ENCODE measurements around the gene HOXA6.

The HOXA6 gene

GRCh38 chr7:27165996-27166530 lies 18.5 kb upstream of the HOXA6 start:
- Histone ChIP-seq H4K20me1 (peaks cover 0 to 91% (median 82%) of the 10 kb centered on the region in 11 experiments; a peak in 18 of 22 replicates), H3K4me3 (peak overlapping the region in 1 of 10 experiments; percentile 10; a peak in 1 of 20 replicates), H3K4me1 (peaks cover 0 to 11% (median 2%) of the 10 kb centered on the region in 10 experiments; a peak in 8 of 20 replicates), H3K27ac (no peak overlapping the region), H3K36me3 (no peaks in the 10 kb centered on the region), H3K4me2 (no peak overlapping the region), H3K9me3 (replicated peaks in 1 of 11) (peaks cover 16 to 31% (median 20%) of the 10 kb centered on the region in 11 experiments), H3K27me3 (peaks cover 95 to 100% (median 100%) of the 10 kb centered on the region in 11 experiments), H3K9ac (no peak overlapping the region)
- TF ChIP-seq Cebpa-rat (IDR thresholded peaks at IDR 0.05): no peak

- H3K9me3 ChIP-seq (replicated peaks in 1 of 11): peaks cover 16 to 31% (median 20%) of the 10 kb centered on the region in 11 experiments
- H3K27me3 ChIP-seq: peaks cover 94 to 100% (median 100%) of the 10 kb centered on the region in 11 experiments
- H4K20me1 ChIP-seq: peaks cover 0 to 87% (median 80%) of the 10 kb centered on the region in 11 experiments; a peak in 18 of 22 replicates
- no peak within 1 kb of the TSS for H3K27ac ChIP-seq
- H3K36me3 ChIP-seq: no peaks in the 10 kb centered on the region
- no peak for TF ChIP-seq Cebpa-rat (IDR thresholded peaks at IDR 0.05)
- H3K4me2 ChIP-seq: 0 out of 22 replicates have a peak within 1 kb of the TSS, but pooled peaks of 1 of the 11 experiments have one; percentile 13
- H3K9ac ChIP-seq: no peak within 1 kb of the TSS
- H3K4me1 ChIP-seq: peaks cover 5 to 15% (median 8%) of the 10 kb centered on the region in 10 experiments; a peak in 17 of 20 replicates
- H3K4me3 ChIP-seq: peak within 1 kb of the TSS in 1 of 10 experiments; percentile 10; a peak in 1 of 20 replicates
These were observed 17.8 kb upstream of the HOXA6 start, which contains the start of gene HOXA9 for GRCh38 chr7:27165089-27165995. Gene HOXA9 (minus strand): TSS chr7:27165537. CDS start chr7:27165457, 80 bp downstream.

GRCh38 chr7:27164367-27165088 lies 17.0 kb upstream of the HOXA6 start:
- H3K4me2 ChIP-seq: 0 out of 22 replicates have a peak overlapping the region, but pooled peaks of 1 of the 11 experiments have one; percentile 13

GRCh38 chr7:27164045-27164366 lies 16.4 kb upstream of the HOXA6 start:
- H3K9ac ChIP-seq: no peak overlapping the region
- peaks cover 8 to 21% (median 13%) of the 10 kb centered on the region in 10 experiments; a peak in 18 of 20 replicates for H3K4me1 ChIP-seq
- peaks cover 0 to 86% (median 80%) of the 10 kb centered on the region in 11 experiments; a peak in 18 of 22 replicates for H4K20me1 ChIP-seq
- H3K27ac ChIP-seq: no peak overlapping the region
- H3K9me3 ChIP-seq (replicated peaks in 1 of 11): peaks cover 16 to 31% (median 20%) of the 10 kb centered on the region in 11 experiments
- H3K4me2 ChIP-seq: 0 out of 22 replicates have a peak overlapping the region, but pooled peaks of 1 of the 11 experiments have one; percentile 13
- H3K4me3 ChIP-seq: no peak overlapping the region
- peaks cover 94 to 100% (median 100%) of the 10 kb centered on the region in 11 experiments for H3K27me3 ChIP-seq
- no peak for TF ChIP-seq Cebpa-rat (IDR thresholded peaks at IDR 0.05)
- H3K36me3 ChIP-seq: no peaks in the 10 kb centered on the region

More at GRCh38 chr7:27164367-27165088, 17.0 kb upstream of the HOXA6 start:
- peaks cover 16 to 31% (median 20%) of the 10 kb centered on the region in 11 experiments for H3K9me3 ChIP-seq (replicated peaks in 1 of 11)
- H3K27me3 ChIP-seq: peaks cover 94 to 100% (median 100%) of the 10 kb centered on the region in 11 experiments
- no peak for TF ChIP-seq Cebpa-rat (IDR thresholded peaks at IDR 0.05)
- H3K27ac ChIP-seq: no peak overlapping the region
- H4K20me1 ChIP-seq: peaks cover 0 to 86% (median 80%) of the 10 kb centered on the region in 11 experiments; a peak in 18 of 22 replicates
- no peaks in the 10 kb centered on the region for H3K36me3 ChIP-seq
- H3K4me1 ChIP-seq: peaks cover 8 to 21% (median 13%) of the 10 kb centered on the region in 10 experiments; a peak in 18 of 20 replicates
- H3K4me3 ChIP-seq: no peak overlapping the region
- H3K9ac ChIP-seq: no peak overlapping the region

GRCh38 chr7:27163288-27164044 lies 15.9 kb upstream of the HOXA6 start:
- H3K9me3 ChIP-seq (replicated peaks in 1 of 11): peaks cover 16 to 31% (median 23%) of the 10 kb centered on the region in 11 experiments
- H3K36me3 ChIP-seq: no peaks in the 10 kb centered on the region
- peaks cover 8 to 21% (median 13%) of the 10 kb centered on the region in 10 experiments; a peak in 18 of 20 replicates for H3K4me1 ChIP-seq
- no peak overlapping the region for H3K27ac ChIP-seq
- no peak for TF ChIP-seq Cebpa-rat (IDR thresholded peaks at IDR 0.05)
- H3K27me3 ChIP-seq: peaks cover 94 to 100% (median 100%) of the 10 kb centered on the region in 11 experiments
- peaks cover 0 to 86% (median 80%) of the 10 kb centered on the region in 11 experiments; a peak in 18 of 22 replicates for H4K20me1 ChIP-seq
- no peak overlapping the region for H3K9ac ChIP-seq
- H3K4me3 ChIP-seq: no peak overlapping the region
- H3K4me2 ChIP-seq: no peak overlapping the region

GRCh38 chr7:27162561-27163287 lies 15.2 kb upstream of the HOXA6 start:
- H3K4me2 ChIP-seq: no peak overlapping the region
- H3K9me3 ChIP-seq (replicated peaks in 1 of 11): peaks cover 16 to 37% (median 28%) of the 10 kb centered on the region in 11 experiments
- H3K27me3 ChIP-seq: peaks cover 94 to 100% (median 100%) of the 10 kb centered on the region in 11 experiments
- no peak overlapping the region for H3K27ac ChIP-seq
- no peaks in the 10 kb centered on the region for H3K36me3 ChIP-seq
- peaks cover 0 to 86% (median 79%) of the 10 kb centered on the region in 11 experiments; a peak in 18 of 22 replicates for H4K20me1 ChIP-seq
- no peak overlapping the region for H3K4me3 ChIP-seq
- no peak for TF ChIP-seq Cebpa-rat (IDR thresholded peaks at IDR 0.05)
- no peak overlapping the region for H3K9ac ChIP-seq
- H3K4me1 ChIP-seq: peaks cover 8 to 21% (median 13%) of the 10 kb centered on the region in 10 experiments; a peak in 18 of 20 replicates
